ENCODE data around the gene LRRN4.

Gene LRRN4

GRCh38 chr20:6053776-6054688 is at the start of gene LRRN4:
TSS of gene LRRN4 (minus strand) at chr20:6054060. CDS start at chr20:6052799, 1,261 bp downstream.
- DNase-seq = no peak

GRCh38 chr20:6103301-6103700 is 49.4 kb upstream of the LRRN4 start:
- DNase-seq = no peak

- DNase-seq = no peak
Observed at GRCh38 chr20:6101346-6101745, 47.5 kb upstream of the LRRN4 start.

- no peak for DNase-seq
Observed at GRCh38 chr20:6100246-6100645, 46.4 kb upstream of the LRRN4 start.

GRCh38 chr20:6099819-6100218 is 46.0 kb upstream of the LRRN4 start:
- DNase-seq = no peak

- DNase-seq = no peak
Observed at GRCh38 chr20:6095409-6095808, 41.5 kb upstream of the LRRN4 start.

GRCh38 chr20:6094565-6094964 is 40.7 kb upstream of the LRRN4 start:
- no peak for DNase-seq

GRCh38 chr20:6094063-6094462 is 40.2 kb upstream of the LRRN4 start:
- no peak for DNase-seq

GRCh38 chr20:6091661-6092060 is 37.8 kb upstream of the LRRN4 start:
- no peak for DNase-seq

- DNase-seq = no peak
Observed at GRCh38 chr20:6086868-6087267, 33.0 kb upstream of the LRRN4 start.

- DNase-seq = no peak
Observed at GRCh38 chr20:6083926-6084325, 30.1 kb upstream of the LRRN4 start.

GRCh38 chr20:6081236-6081635 is 27.4 kb upstream of the LRRN4 start:
- DNase-seq = no peak

GRCh38 chr20:6079016-6079415 is 25.2 kb upstream of the LRRN4 start:
- no peak for DNase-seq

- no peak for DNase-seq
Observed at GRCh38 chr20:6075428-6076219, 21.8 kb upstream of the LRRN4 start.

- no peak for DNase-seq
Observed at GRCh38 chr20:6074784-6075183, 20.9 kb upstream of the LRRN4 start.

GRCh38 chr20:6074145-6074561 is 20.3 kb upstream of the LRRN4 start:
- DNase-seq = no peak

GRCh38 chr20:6070829-6071695 is 17.2 kb upstream of the LRRN4 start:
- DNase-seq = no peak

- no peak for DNase-seq
Observed at GRCh38 chr20:6069669-6070068, 15.8 kb upstream of the LRRN4 start.

GRCh38 chr20:6067763-6068318 is 14.0 kb upstream of the LRRN4 start:
- DNase-seq = no peak

- no peak for DNase-seq
Observed at GRCh38 chr20:6066582-6066981, 12.7 kb upstream of the LRRN4 start.

GRCh38 chr20:6061544-6061943 is 7.7 kb upstream of the LRRN4 start:
- DNase-seq = no peak

GRCh38 chr20:6060213-6060612 is 6.4 kb upstream of the LRRN4 start:
- no peak for DNase-seq
